A549 (cell line): ENCODE results near the gene SPAG6.

Source experiments
- CHD4 ChIP-seq: fragments of 200-600 bp; sonication (generic); IDR thresholded peaks from 2 replicates; pipeline ENCODE4 v1.6.1; 2016; ENCODE audit warnings: antibody characterized with exemption, mild to moderate bottlenecking, borderline replicate concordance
- EP300 ChIP-seq, 2 experiments: fragments of >200 bp; sonication (Bioruptor Twin); formaldehyde crosslinking; IDR thresholded peaks; 2 replicates in 1 of 2; 3 replicates in 1 of 2; pipeline ENCODE4 v1.6.1; 2016 to 2017
- RFX5 ChIP-seq: fragments of 450-650 bp; IDR thresholded peaks from 2 replicates; pipeline ENCODE4 v1.7.1; 2014; ENCODE audit warnings: antibody characterized with exemption, mild to moderate bottlenecking, moderate library complexity
- ZC3H11A ChIP-seq: fragments of 450-650 bp; IDR thresholded peaks from 2 replicates; pipeline ENCODE4 v1.6.1; 2014; ENCODE audit warnings: antibody characterized with exemption, mild to moderate bottlenecking
- ZFP36 ChIP-seq: fragments of 450-650 bp; IDR thresholded peaks from 2 replicates; pipeline ENCODE4 v1.6.1; 2014; ENCODE audit warnings: borderline replicate concordance; ENCODE audit not compliant: partially characterized antibody

DNA sequence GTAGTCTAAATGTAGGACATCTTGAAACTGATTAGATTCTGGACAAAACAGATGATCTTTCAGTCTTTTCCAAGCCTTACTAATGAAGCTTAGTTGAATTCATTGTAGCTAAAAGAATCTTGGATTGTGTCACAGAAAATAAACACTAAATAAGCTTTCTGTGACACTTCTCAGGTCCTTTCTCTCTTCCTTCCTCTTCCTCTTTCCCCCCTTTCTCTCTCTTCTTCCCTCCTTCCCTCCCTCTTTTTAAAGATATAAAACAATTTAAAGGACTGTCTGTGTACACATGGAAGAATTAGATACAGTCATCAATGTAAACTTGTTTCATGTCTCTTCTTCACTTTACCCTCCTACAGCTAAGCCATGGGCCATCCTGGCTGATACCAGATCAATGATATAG lies 34.4 kb upstream of the SPAG6 start:
- no peak for TF ChIP-seq ZC3H11A
- TF ChIP-seq RFX5 = no peak
- TF ChIP-seq EP300 (IDR thresholded peaks at IDR 0.05) = no peak
- no peak for TF ChIP-seq CHD4
- no peak for TF ChIP-seq ZFP36
